A549 treated with CORT108297 at 1 μM for 4 hours (cell line): Measurements from ENCODE around the gene BMPR2. TPM values are rescaled to one million over a fixed set of nuclear protein-coding genes. Genes with fewer than 3 reads are reported as not detected.

Experiments used
- total RNA-seq: library from RNA; stranded (reverse); fragments of 200-300 nt; extraction: Qiagen RNA extraction; gene quantifications from 5 replicates; pipeline ENCODE4 v1.2.3, GENCODE V29; 2022

BMPR2 gene
- total RNA-seq, result 9.8 to 17.4 TPM (median 13.8 TPM) in 5 replicates

DNA sequence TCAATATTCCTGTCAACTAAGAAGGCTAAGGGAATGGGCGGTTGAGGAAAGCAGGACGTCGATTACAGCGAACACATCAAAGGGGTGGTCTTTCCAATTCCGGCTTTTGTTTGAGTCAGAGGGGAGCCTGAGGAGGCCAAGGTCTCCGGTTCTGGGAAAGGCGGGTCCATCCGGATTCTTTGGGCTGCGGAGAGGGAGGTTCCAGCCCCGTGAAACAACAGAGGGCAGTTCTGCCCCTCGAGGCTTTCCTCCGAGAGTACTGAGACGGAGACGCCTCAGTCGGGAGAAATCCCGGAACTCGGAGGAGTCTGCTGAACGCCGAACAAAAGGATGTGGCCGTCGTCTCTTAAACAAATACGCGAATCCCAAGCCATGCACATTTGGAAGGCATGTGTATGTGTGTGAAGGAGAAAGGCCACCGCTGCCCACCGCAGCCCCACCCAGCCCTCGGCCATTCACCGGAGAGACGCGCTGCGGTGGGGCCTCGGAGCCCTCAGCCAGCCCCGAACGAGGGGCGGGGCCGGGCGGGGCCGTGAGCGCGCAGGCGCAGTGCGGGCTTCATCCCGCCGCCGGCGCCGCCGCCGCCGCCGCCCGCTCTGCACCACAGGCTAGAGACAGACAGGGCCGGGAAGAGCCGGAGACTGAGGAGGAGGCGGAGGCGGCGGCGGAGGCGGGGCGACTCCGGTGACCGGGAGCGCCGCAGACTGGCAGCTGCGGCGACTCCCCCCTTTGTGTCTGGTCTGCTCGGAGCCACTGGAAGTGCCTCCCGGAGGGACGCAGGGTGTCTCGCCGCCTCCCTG lies at the start of gene BMPR2:
BMPR2 (plus strand) TSS at position 719 of the 800 bp plus-strand sequence. CDS start 1,148 bp downstream, outside the sequence.

Other genes starting within 250 kb of the BMPR2 start
- gene SUMO1, start 137.7 kb upstream of the BMPR2 start, total RNA-seq, result 139 to 194 TPM (median 141 TPM) in 5 replicates
- gene NOP58, start 110.6 kb upstream of the BMPR2 start, total RNA-seq, result 112 to 158 TPM (median 120 TPM) in 5 replicates